HCT116 (cell line): Measurements from ENCODE around the gene PILRA. TPM values are rescaled to one million over a fixed set of nuclear protein-coding genes. Genes with fewer than 3 reads are reported as not detected.

Source experiments
- ATAC-seq: fragments of 200-7000 bp; cut with Tn5 transposase; 2 replicates; pipeline ENCODE4 v1.9.1; 2020; ENCODE audit warnings: mild to moderate bottlenecking, moderate library complexity
- BruUV-seq: library from RNA; stranded (reverse); fragments of 400-500 nt; replicated peaks from 2 replicates; lab custom pipeline; 2021; lab: Mats Ljungman, UMichigan
- CTCF ChIA-PET: fragments of 300-600 bp; sonication (Branson Sonifier 250); formaldehyde crosslinking; loops from one replicate; lab custom pipeline; 2021; ENCODE audit warnings: antibody characterized with exemption; lab: Charles Lee
- POLR2A ChIA-PET: fragments of 300-600, 350-600 bp; sonication (Branson Sonifier 250); formaldehyde crosslinking; loops from one replicate; lab custom pipeline; 2021; ENCODE audit warnings: antibody characterized with exemption; lab: Charles Lee
- RAD21 ChIA-PET, 2 experiments: fragments of 300-600 bp; sonication (Branson Sonifier 250); formaldehyde crosslinking; loops; one replicate each; lab custom pipeline; 2023; ENCODE audit warnings: low total read pairs in 2 of 2; ENCODE audit not compliant: uncharacterized antibody in 2 of 2, unreplicated experiment in 2 of 2, low non-redundant PET in 1 of 2; lab: Charles Lee
- DNase-seq: peaks from one replicate; pipeline ENCODE4 v3.0.0-alpha.2; 2010; ENCODE audit warnings: low read depth, low spot score
- H2AFZ ChIP-seq: fragments of 200-600 bp; shearing (Covaris generic), sonication (generic); 2 replicates; pipeline ENCODE4 v1.6.1; 2017; ENCODE audit warnings: low read depth, mixed run types, mixed read lengths, antibody characterized with exemption, low read length; ENCODE audit not compliant: poor library complexity, severe bottlenecking
- H3K27ac ChIP-seq: 2 replicates; pipeline ENCODE4 v1.5.1; 2012; ENCODE audit warnings: low read depth, low read length
- H3K27me3 ChIP-seq: fragments of 200-600 bp; sonication (generic); 2 replicates; pipeline ENCODE4 v1.6.1; 2016; ENCODE audit warnings: mixed run types, low read length, mixed read lengths; ENCODE audit not compliant: insufficient read depth
- H3K36me3 ChIP-seq, 2 experiments: fragments of 200-500 bp in 1 of 2; fragments of 200-600 bp in 1 of 2; sonication (Bioruptor generic) in 1 of 2; sonication (generic) in 1 of 2; 2 replicates each; pipeline versions ENCODE4 v1.5.1 to v1.6.1; 2014 to 2016; ENCODE audit warnings: low read length in 2 of 2, inconsistent platforms in 1 of 2, mixed read lengths in 1 of 2, mixed run types in 1 of 2; ENCODE audit not compliant: insufficient read depth in 2 of 2, control insufficient read depth in 1 of 2
- H3K4me1 ChIP-seq, 2 experiments: fragments of 200-600 bp in 1 of 2; sonication (generic) in 1 of 2; 2 replicates each; pipeline versions ENCODE4 v1.5.1 to v1.6.1; 2012 to 2017; ENCODE audit warnings: low read length in 2 of 2, inconsistent platforms in 1 of 2, mild to moderate bottlenecking in 1 of 2, mixed read lengths in 1 of 2, mixed run types in 1 of 2, moderate library complexity in 1 of 2; ENCODE audit not compliant: insufficient read depth in 2 of 2, control insufficient read depth in 1 of 2
- H3K4me2 ChIP-seq: fragments of 200-600 bp; sonication (generic); 2 replicates; pipeline ENCODE4 v1.6.1; 2017; ENCODE audit warnings: mixed run types, low read length, mixed read lengths
- H3K4me3 ChIP-seq, 2 experiments: fragments of 200-600 bp in 1 of 2; sonication (generic) in 1 of 2; replicated peaks in 1 of 2; 2 replicates each; pipeline ENCODE4 v1.5.1; 2011 to 2016; ENCODE audit warnings: low read length in 2 of 2, control low read depth in 1 of 2, low read depth in 1 of 2, mild to moderate bottlenecking in 1 of 2, mixed read lengths in 1 of 2, mixed run types in 1 of 2
- H3K79me2 ChIP-seq: fragments of 200-600 bp; sonication (generic); 2 replicates; pipeline ENCODE4 v1.6.1; 2017; ENCODE audit warnings: mild to moderate bottlenecking, mixed run types, low read length, moderate library complexity, mixed read lengths; ENCODE audit not compliant: insufficient read depth
- H3K9ac ChIP-seq: fragments of 200-600 bp; sonication (generic); 2 replicates; pipeline ENCODE4 v1.6.1; 2016; ENCODE audit warnings: low read length, mixed read lengths
- H3K9me2 ChIP-seq: fragments of 200-600 bp; sonication (generic), shearing (Covaris generic); 2 replicates; pipeline ENCODE4 v1.6.1; 2017; ENCODE audit warnings: mixed run types, mild to moderate bottlenecking, moderate library complexity; ENCODE audit not compliant: insufficient read depth
- H3K9me3 ChIP-seq, 2 experiments: fragments of 200-500 bp in 1 of 2; fragments of 200-600 bp in 1 of 2; sonication (Bioruptor generic) in 1 of 2; sonication (generic) in 1 of 2; 2 replicates each; pipeline ENCODE4 v1.6.1; 2014 to 2017; ENCODE audit warnings: low read length in 2 of 2, mixed read lengths in 2 of 2, inconsistent platforms in 1 of 2, low read depth in 1 of 2, mild to moderate bottlenecking in 1 of 2, mixed run types in 1 of 2, moderate library complexity in 1 of 2; ENCODE audit not compliant: control insufficient read depth in 1 of 2, insufficient read depth in 1 of 2
- H4K20me1 ChIP-seq: fragments of 200-600 bp; sonication (generic), shearing (Covaris generic); 2 replicates; pipeline ENCODE4 v1.6.1; 2017; ENCODE audit warnings: mixed run types, mild to moderate bottlenecking, moderate library complexity; ENCODE audit not compliant: insufficient read depth
- JUND ChIP-seq: IDR thresholded peaks from 2 replicates; pipeline ENCODE4 v1.6.1; 2012
- POLR2AphosphoS5 ChIP-seq: IDR thresholded peaks from 2 replicates; pipeline ENCODE4 v1.6.1; 2011; ENCODE audit warnings: mild to moderate bottlenecking, low read depth, low read length, moderate library complexity
- SIN3A ChIP-seq: IDR thresholded peaks from 2 replicates; pipeline ENCODE4 v1.6.1; 2012; ENCODE audit warnings: low read depth
- SRF ChIP-seq: IDR thresholded peaks from 2 replicates; pipeline ENCODE4 v1.6.1; 2012; ENCODE audit warnings: low read depth
- TCF7L2 ChIP-seq: IDR thresholded peaks from 2 replicates; pipeline ENCODE4 v1.7.0; 2011; ENCODE audit warnings: borderline replicate concordance, inconsistent platforms; ENCODE audit not compliant: insufficient read depth, insufficient read length; ENCODE audit errors: extremely low read depth
- ZFX ChIP-seq: fragments of 450-650 bp; IDR thresholded peaks from 2 replicates; pipeline ENCODE4 v1.6.1; 2017
- intact Hi-C: fragments of 100-400 bp; cut with micrococcal nuclease; formaldehyde crosslinking; loops from 2 replicates; pipeline ENCODE4 v1.10.0; 2022
- total RNA-seq: library from RNA; stranded (reverse); gene quantifications from one replicate; pipeline ENCODE4 v1.2.1, GENCODE V29; 2021; ENCODE audit not compliant: unreplicated experiment

PILRA gene
- total RNA-seq, 1 experiment from 2014 or later, result 1.8 TPM

GRCh38 chr7:100435401-100436304, 62.4 kb downstream of the PILRA start:
- H3K9me3 ChIP-seq, result no peaks in the 10 kb centered on the region
- no TSS peak for BruUV-seq
- DNase-seq, result no peak
- POLR2A ChIA-PET, result no interaction called here
- RAD21 ChIA-PET, result no interaction called here
- peak; percentile 49 for ATAC-seq
- TF ChIP-seq ZFX (peak; percentile 95), POLR2AphosphoS5 (peak; percentile 58), JUND (no peak), SRF (no peak), TCF7L2 (peak; percentile 61), SIN3A (no peak)
- H3K4me1 ChIP-seq, result peaks cover 2 to 52% of the 10 kb centered on the region in 2 experiments
- H3K4me3 ChIP-seq, result peak overlapping the region; percentile 85 to 97
- CTCF ChIA-PET, result interaction anchor here (2.1 kb wide), 1 partner anchor 14 kb away, joined by 10 read pairs; no protein-coding TSS in a partner anchor
- no peaks in the 10 kb centered on the region for H3K9me2 ChIP-seq
- peak overlapping the region; percentile 93 for H3K4me2 ChIP-seq
- H3K9ac ChIP-seq, result peak overlapping the region; percentile 93
- intact Hi-C loops, result no loop called here
- H3K27me3 ChIP-seq, result no peaks in the 10 kb centered on the region
- H4K20me1 ChIP-seq, result no peaks in the 10 kb centered on the region
- H3K79me2 ChIP-seq, result peaks cover 51% of the 10 kb centered on the region
- H3K27ac ChIP-seq, result peak overlapping the region; percentile 99
- peaks cover 5 to 39% of the 10 kb centered on the region in 2 experiments; a peak in 2 of 4 replicates for H3K36me3 ChIP-seq
- H2AFZ ChIP-seq, result no peak overlapping the region
